HUES6 (cell line): ENCODE results near the gene ZFPM1.
A peak's percentile ranks its signal among the peaks of the same experiment; 100 is the strongest.

Source experiments
- H3K27ac ChIP-seq: 2 replicates; pipeline ENCODE4 v1.7.0; 2013; ENCODE audit warnings: low read depth, mild to moderate bottlenecking, low read length, inconsistent platforms
- H3K27me3 ChIP-seq: 2 replicates; pipeline ENCODE4 v1.6.1; 2013; ENCODE audit warnings: low read length; ENCODE audit not compliant: control insufficient read depth, insufficient read depth
- H3K36me3 ChIP-seq: 2 replicates; pipeline ENCODE4 v1.6.1; 2013; ENCODE audit warnings: low read length; ENCODE audit not compliant: control insufficient read depth, insufficient read depth
- H3K4me1 ChIP-seq: 2 replicates; pipeline ENCODE4 v1.6.1; 2013; ENCODE audit warnings: low read length; ENCODE audit not compliant: control insufficient read depth, insufficient read depth
- H3K4me3 ChIP-seq: 2 replicates; pipeline ENCODE4 v1.5.1; 2013; ENCODE audit warnings: low read depth, low read length
- H3K9ac ChIP-seq: one replicate; pipeline ENCODE4 v1.6.1; 2013; ENCODE audit warnings: mild to moderate bottlenecking, low read length
- H3K9me3 ChIP-seq: 2 replicates; pipeline ENCODE4 v1.6.1; 2013; ENCODE audit warnings: low read depth, low read length; ENCODE audit not compliant: control insufficient read depth, insufficient read depth

ZFPM1 gene

GRCh38 chr16:88505405-88506082, 52.5 kb downstream of the ZFPM1 start:
- Histone ChIP-seq H3K9me3 (no peaks in the 10 kb centered on the region), H3K27me3 (no peaks in the 10 kb centered on the region), H3K27ac (no peak overlapping the region), H3K9ac (peak overlapping the region; percentile 5), H3K4me1 (no peaks in the 10 kb centered on the region; the same call in 1 of the 2 replicates), H3K4me3 (no peak overlapping the region), H3K36me3 (no peaks in the 10 kb centered on the region)

- no peak overlapping the region for H3K4me3 ChIP-seq
- no peaks in the 10 kb centered on the region for H3K9me3 ChIP-seq
- no peak overlapping the region for H3K27ac ChIP-seq
- no peak overlapping the region for H3K9ac ChIP-seq
- H3K27me3 ChIP-seq, result no peaks in the 10 kb centered on the region
- no peaks in the 10 kb centered on the region; the same call in 1 of the 2 replicates for H3K4me1 ChIP-seq
- H3K36me3 ChIP-seq, result no peaks in the 10 kb centered on the region
These were observed 53.6 kb downstream of the ZFPM1 start for GRCh38 chr16:88506723-88507122.

- Histone ChIP-seq H3K27ac (no peak overlapping the region), H3K9me3 (no peaks in the 10 kb centered on the region), H3K36me3 (no peaks in the 10 kb centered on the region), H3K27me3 (no peaks in the 10 kb centered on the region), H3K4me3 (no peak overlapping the region), H3K9ac (no peak overlapping the region), H3K4me1 (no peaks in the 10 kb centered on the region; the same call in 1 of the 2 replicates)
These were observed 54.2 kb downstream of the ZFPM1 start for GRCh38 chr16:88507231-88507743.

GRCh38 chr16:88508376-88508867, 55.3 kb downstream of the ZFPM1 start:
- no peak overlapping the region for H3K4me3 ChIP-seq
- H3K27me3 ChIP-seq, result no peaks in the 10 kb centered on the region
- H3K9ac ChIP-seq, result no peak overlapping the region
- no peaks in the 10 kb centered on the region; the same call in 1 of the 2 replicates for H3K4me1 ChIP-seq
- no peaks in the 10 kb centered on the region for H3K36me3 ChIP-seq
- H3K27ac ChIP-seq, result no peak overlapping the region
- H3K9me3 ChIP-seq, result no peaks in the 10 kb centered on the region

- Histone ChIP-seq H3K9ac (no peak overlapping the region), H3K27ac (no peak overlapping the region)
These were observed 56.0 kb downstream of the ZFPM1 start for GRCh38 chr16:88508868-88509748.

GRCh38 chr16:88509749-88510069, 56.6 kb downstream of the ZFPM1 start:
- Histone ChIP-seq H3K36me3 (no peaks in the 10 kb centered on the region), H3K4me3 (no peak overlapping the region), H3K4me1 (no peaks in the 10 kb centered on the region; the same call in 1 of the 2 replicates), H3K27ac (no peak overlapping the region), H3K27me3 (no peaks in the 10 kb centered on the region), H3K9me3 (no peaks in the 10 kb centered on the region), H3K9ac (no peak overlapping the region)

More at GRCh38 chr16:88508868-88509748, 56.0 kb downstream of the ZFPM1 start:
- no peaks in the 10 kb centered on the region; the same call in 1 of the 2 replicates for H3K4me1 ChIP-seq
- no peaks in the 10 kb centered on the region for H3K36me3 ChIP-seq
- no peak overlapping the region for H3K4me3 ChIP-seq
- no peaks in the 10 kb centered on the region for H3K9me3 ChIP-seq
- H3K27me3 ChIP-seq, result no peaks in the 10 kb centered on the region

GRCh38 chr16:88510091-88510994, 57.3 kb downstream of the ZFPM1 start:
- Histone ChIP-seq H3K9me3 (no peaks in the 10 kb centered on the region), H3K4me3 (no peak overlapping the region), H3K27ac (no peak overlapping the region), H3K36me3 (no peaks in the 10 kb centered on the region), H3K9ac (no peak overlapping the region), H3K4me1 (no peaks in the 10 kb centered on the region; the same call in 1 of the 2 replicates), H3K27me3 (no peaks in the 10 kb centered on the region)

GRCh38 chr16:88511060-88511459, 58.0 kb downstream of the ZFPM1 start:
- Histone ChIP-seq H3K9ac (no peak overlapping the region), H3K27me3 (no peaks in the 10 kb centered on the region), H3K4me1 (no peaks in the 10 kb centered on the region; the same call in 1 of the 2 replicates), H3K9me3 (no peaks in the 10 kb centered on the region), H3K36me3 (no peaks in the 10 kb centered on the region), H3K27ac (no peak overlapping the region), H3K4me3 (no peak overlapping the region)

GRCh38 chr16:88511906-88512305, 58.8 kb downstream of the ZFPM1 start:
- Histone ChIP-seq H3K9ac (no peak overlapping the region), H3K4me1 (no peaks in the 10 kb centered on the region; the same call in 1 of the 2 replicates), H3K4me3 (no peak overlapping the region), H3K27ac (no peak overlapping the region), H3K27me3 (no peaks in the 10 kb centered on the region), H3K36me3 (no peaks in the 10 kb centered on the region), H3K9me3 (no peaks in the 10 kb centered on the region)
